Measurements from ENCODE around the gene SLC39A7. TPM values are rescaled to one million over a fixed set of nuclear protein-coding genes. Genes with fewer than 3 reads are reported as not detected.

SLC39A7 gene
- total RNA-seq, 1 experiment from 2014 or later: 128 TPM

- H3K9me3 ChIP-seq (ENCODE audit: low read length): no peaks in the 10 kb centered on the region
- no peaks in the 10 kb centered on the region for H4K20me1 ChIP-seq (ENCODE audit: low read length)
- H3K9ac ChIP-seq (ENCODE audit: low read length): no peak overlapping the region
- TF ChIP-seq EZH2 (IDR thresholded peaks at IDR 0.05; ENCODE audit: low read length, unreplicated experiment) (no peak), EZH2phosphoT487 (IDR thresholded peaks at IDR 0.05; ENCODE audit: borderline replicate concordance, low read length) (no peak), CTCF (conservative IDR thresholded peaks at IDR 0.05; ENCODE audit: low read depth, low read length) (no peak)
- no peak for DNase-seq
- BruUV-seq (replicated peaks): no TSS peak
- no peaks in the 10 kb centered on the region for H3K9me2 ChIP-seq (replicated peaks; ENCODE audit: low read length)
- no peak overlapping the region for H3K4me3 ChIP-seq (ENCODE audit: low read length)
- ChIA-PET CTCF (no interaction called here), POLR2A (ENCODE audit: unreplicated experiment) (no interaction called here)
- H3K27me3 ChIP-seq (ENCODE audit: low read length): no peaks in the 10 kb centered on the region
- H3K4me2 ChIP-seq (ENCODE audit: low read length): no peak overlapping the region
- H2AFZ ChIP-seq (ENCODE audit: low read length): no peak overlapping the region
- H3K27ac ChIP-seq (ENCODE audit: low read length): no peak overlapping the region
- H3K36me3 ChIP-seq (ENCODE audit: low read depth, low read length): no peaks in the 10 kb centered on the region
- no peak for ATAC-seq
- no peaks in the 10 kb centered on the region for H3K4me1 ChIP-seq (ENCODE audit: insufficient read depth, low read length)
- no peaks in the 10 kb centered on the region for H3K79me2 ChIP-seq (ENCODE audit: low read length)
- H3F3A ChIP-seq (ENCODE audit: low read length, unreplicated experiment): no peaks in the 10 kb centered on the region
- intact Hi-C loops (cut with micrococcal nuclease): no loop called here
Observed at GRCh38 chr6:33170176-33171015, 30.3 kb upstream of the SLC39A7 start.

- Histone ChIP-seq H3K36me3 (ENCODE audit: low read depth, low read length) (no peaks in the 10 kb centered on the region), H3K79me2 (ENCODE audit: low read length) (no peaks in the 10 kb centered on the region), H3F3A (ENCODE audit: low read length, unreplicated experiment) (no peaks in the 10 kb centered on the region), H3K4me1 (ENCODE audit: insufficient read depth, low read length) (no peaks in the 10 kb centered on the region), H3K9me2 (replicated peaks; ENCODE audit: low read length) (no peaks in the 10 kb centered on the region), H3K4me2 (ENCODE audit: low read length) (no peak overlapping the region), H3K4me3 (ENCODE audit: low read length) (no peak overlapping the region), H2AFZ (ENCODE audit: low read length) (no peak overlapping the region), H3K9ac (ENCODE audit: low read length) (no peak overlapping the region), H4K20me1 (ENCODE audit: low read length) (no peaks in the 10 kb centered on the region), H3K9me3 (ENCODE audit: low read length) (no peaks in the 10 kb centered on the region), H3K27me3 (ENCODE audit: low read length) (no peaks in the 10 kb centered on the region), H3K27ac (ENCODE audit: low read length) (no peak overlapping the region)
- TF ChIP-seq EZH2 (IDR thresholded peaks at IDR 0.05; ENCODE audit: low read length, unreplicated experiment): no peak
- no peak for TF ChIP-seq EZH2phosphoT487 (IDR thresholded peaks at IDR 0.05; ENCODE audit: borderline replicate concordance, low read length)
- no peak for TF ChIP-seq CTCF (conservative IDR thresholded peaks at IDR 0.05; ENCODE audit: low read depth, low read length)
- intact Hi-C loops (cut with micrococcal nuclease): no loop called here
- CTCF ChIA-PET: no interaction called here
- BruUV-seq (replicated peaks): no TSS peak
- DNase-seq: no peak
- POLR2A ChIA-PET (ENCODE audit: unreplicated experiment): no interaction called here
- no peak for ATAC-seq
Observed at GRCh38 chr6:33171016-33171879, 29.4 kb upstream of the SLC39A7 start.
